ENCODE data around the gene ADH1C.
"Not testable (repeated sequence)": the region's sequence is repeated elsewhere in the genome, so short reads cannot be mapped to it uniquely, and the experiment has no call there.

The ADH1C gene

DNA sequence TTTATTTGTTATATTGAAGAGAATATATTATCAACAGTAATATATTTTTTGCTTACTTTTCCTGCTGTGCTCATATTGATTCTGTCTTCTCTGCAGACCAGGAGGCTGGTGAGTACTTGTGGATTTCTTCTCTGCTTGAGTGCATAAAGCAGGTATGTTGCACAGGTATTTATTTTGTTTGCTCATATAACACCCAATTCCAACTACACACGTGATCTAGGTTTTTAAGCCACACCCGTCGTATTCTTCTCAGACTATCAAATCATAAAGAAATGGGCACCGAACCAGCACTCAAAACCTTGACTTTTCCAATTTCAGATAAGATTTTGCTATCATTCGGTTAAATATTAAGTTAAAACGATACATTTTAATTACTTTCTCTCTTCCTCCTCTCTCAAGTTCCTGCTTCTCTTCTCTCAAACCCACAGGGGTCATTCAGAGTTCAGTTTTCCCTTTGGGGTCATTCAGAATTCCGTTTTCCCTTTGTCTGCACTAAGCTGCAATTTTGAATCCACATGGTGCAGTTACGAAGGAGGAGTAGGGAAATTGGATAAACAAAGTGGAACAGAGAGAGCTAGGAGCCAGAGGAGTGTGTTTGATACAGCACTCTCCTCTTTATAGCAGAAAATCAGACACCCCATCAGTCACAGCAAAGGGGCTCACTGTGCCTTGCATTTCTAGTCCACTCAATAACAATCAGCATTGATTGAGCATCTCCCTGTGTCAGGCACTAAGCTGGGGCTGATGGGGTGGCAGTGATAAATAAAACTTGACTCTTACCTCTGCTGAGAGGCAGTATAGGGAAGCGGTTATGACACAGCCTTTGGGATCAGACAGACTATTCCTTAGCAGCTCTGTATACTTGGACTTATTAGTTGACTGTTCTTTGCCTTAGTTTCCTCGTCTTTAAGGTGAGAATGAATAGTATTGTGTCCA is at the start of gene ADH1C:
ADH1C (minus strand) TSS at position 145 of the 936 bp plus-strand sequence; CDS start at position 74, 71 bp downstream.
- DNase-seq = no peak

DNA sequence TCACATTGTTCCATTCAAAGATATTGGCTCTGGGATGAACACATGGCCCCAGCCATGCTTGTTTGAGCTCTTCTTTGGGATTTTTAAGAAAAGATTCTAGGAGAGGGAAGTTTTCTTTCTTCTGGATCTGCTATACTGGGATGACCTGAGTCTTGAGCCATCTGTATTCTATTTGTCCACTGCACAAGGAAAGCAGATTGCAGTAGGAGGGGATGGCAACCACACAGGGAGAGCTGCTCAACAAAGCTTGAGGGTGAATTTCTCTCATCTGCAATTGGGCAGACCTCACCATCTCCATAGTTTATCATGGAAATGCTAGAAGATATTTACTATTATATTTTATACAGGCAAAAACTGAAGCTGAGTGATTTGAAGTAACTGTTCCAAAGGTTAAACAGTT is 48.3 kb upstream of the ADH1C start:
- DNase-seq = no peak

DNA sequence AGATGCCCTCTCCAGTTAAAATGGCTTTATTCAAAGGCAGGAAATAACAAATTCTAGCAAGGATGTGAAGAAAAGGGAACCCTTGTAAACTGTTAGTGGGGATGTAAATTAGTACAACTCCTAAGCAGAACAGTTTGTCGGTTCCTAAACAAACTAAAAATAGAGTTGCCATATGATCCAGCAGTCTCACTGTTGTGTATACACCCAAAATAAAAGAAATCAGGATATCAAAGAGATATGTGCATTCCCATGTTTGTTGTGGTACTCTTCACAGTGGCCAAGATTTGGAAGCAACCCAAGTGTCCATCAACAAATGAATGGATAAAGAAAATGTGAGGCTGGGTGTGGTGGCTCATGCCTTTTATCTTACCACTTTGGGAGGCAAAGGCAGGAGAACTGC is 46.5 kb upstream of the ADH1C start:
- no peak for DNase-seq

DNA sequence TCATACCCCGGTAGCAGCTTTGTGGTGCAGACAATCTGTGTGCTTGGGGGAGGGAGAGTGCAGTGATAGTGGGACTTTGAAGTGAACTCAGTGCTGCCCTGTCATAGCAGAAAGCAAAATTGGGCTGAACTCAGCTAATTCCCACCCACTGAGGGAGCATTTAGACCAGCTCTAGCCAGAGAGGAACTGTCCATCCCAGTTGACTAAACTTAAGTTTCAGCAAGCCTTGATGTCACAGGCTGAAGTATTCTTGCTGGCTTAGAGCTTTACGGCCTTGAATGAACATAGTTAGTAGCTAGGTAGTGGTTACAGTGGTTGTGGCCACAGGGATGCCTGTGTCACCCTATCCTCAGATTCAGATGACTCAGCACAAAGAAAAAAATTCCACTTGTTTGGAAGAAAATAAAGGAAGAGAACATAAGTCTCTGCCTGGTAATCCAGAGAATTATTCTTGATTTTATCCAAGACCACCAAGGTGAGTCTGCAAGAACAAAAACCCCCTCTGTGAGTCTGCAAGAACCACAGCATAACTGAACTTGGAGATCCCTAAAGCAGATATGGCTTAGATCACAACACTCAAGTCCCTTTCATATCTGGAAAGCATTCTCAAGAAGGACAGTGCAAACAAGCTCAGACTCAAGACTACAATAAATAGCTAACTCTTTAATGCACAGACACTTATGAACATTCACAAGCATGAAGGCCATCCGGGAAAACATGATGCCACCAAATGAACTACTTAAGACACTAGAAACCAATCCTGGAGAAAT is 43.2 kb upstream of the ADH1C start:
- no peak for DNase-seq

DNA sequence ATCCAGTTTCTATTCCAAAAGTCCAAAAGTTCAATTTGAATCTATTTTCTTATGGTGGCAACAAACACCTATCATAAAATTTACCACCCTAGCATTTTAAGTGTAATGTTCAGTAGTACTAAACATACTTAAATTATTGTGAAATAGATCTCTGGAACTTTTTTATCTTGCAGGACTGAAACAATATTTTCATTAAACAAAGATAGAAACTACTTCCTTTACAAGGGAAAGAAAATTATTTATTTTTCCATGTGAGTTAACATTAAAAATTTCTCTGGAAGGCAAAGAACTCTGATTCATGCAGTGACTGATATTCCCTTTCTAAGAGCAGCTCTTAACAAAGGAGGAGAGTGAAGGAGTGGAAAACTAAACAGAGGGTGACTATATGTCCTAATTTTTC is 42.4 kb upstream of the ADH1C start:
- DNase-seq = no peak

DNA sequence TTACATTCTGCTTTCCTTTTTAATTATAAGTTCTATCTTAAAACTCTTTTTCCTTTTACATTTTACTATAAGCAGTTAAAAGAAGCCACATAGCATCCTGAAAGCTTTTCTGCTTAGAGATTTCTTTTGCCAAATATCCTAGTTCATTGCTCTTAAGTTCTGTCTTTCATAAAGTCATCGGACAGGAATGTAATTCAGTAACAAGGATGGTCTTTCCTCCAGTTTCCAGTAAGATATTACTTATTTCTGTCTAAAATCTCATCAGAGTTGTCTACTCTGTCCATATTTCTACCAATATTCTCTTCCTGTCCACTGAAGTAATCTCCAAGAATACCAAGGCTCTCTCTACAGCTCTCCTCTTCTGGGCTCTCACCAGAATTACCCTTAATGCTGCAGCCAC is 37.5 kb upstream of the ADH1C start:
- DNase-seq = no peak

DNA sequence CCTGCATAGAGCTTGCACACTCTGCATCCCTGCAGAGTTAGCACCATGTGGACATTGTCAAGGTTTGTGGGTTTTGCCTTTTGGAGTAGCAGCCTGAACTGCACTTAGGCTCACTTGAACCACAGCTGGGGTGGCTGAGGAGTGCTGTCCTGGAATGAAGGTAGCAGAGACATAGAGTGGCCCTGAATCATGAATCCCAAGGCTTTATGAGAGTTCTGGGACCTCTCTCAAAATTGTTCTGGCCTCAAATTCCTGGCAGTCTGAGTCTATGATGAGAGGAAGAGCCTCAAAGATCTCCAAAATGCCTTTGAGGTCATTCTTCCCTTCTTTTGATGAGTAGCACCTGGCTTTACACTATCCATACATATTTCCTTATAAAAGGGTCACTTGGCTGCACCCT is 37.1 kb upstream of the ADH1C start:
- no peak for DNase-seq

DNA sequence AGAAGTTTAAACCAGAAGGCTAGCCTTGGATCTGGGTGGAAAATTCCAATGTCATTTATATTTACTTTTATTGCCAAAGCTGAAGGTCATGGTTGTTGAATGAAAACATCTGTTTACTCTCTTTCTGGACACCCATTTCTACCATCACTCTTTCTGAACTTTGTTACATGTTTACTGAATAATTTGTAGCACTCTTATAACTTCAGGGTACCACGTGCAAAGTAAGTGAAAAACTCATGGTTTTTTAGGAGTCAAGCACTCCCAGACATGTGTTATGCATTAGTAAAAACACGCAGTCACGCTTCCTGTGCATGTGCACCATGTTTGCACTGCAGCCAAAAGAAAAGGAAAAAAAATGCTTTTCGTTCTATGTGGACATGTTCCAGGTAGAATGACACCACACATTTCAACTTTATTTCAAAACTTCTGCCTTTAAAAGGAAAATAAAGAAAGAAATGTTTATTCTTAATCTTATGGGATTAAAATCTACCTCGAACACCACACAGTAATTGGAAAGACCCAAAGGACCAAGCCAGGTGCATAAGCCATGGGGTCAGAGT is 31.4 kb upstream of the ADH1C start:
- DNase-seq = no peak

DNA sequence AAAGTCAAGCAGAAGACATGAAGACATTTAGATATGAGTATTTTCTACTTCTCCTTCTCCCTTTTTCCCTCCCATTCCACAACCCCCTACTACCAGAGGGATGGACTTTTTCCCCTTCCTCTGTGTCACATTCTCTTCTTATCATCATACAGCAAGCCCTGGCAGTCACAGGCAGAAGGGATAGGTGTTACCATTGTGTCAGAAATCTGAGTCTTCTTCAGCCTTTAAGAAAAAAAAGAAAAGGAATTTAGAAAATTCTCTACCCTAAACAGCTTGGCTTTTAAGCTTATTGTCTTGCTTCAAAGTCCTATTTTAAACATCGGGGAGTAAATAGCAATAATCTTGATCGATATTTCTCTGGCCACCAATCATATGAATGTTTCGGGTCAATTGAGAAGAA is 30.9 kb upstream of the ADH1C start:
- no peak for DNase-seq

DNA sequence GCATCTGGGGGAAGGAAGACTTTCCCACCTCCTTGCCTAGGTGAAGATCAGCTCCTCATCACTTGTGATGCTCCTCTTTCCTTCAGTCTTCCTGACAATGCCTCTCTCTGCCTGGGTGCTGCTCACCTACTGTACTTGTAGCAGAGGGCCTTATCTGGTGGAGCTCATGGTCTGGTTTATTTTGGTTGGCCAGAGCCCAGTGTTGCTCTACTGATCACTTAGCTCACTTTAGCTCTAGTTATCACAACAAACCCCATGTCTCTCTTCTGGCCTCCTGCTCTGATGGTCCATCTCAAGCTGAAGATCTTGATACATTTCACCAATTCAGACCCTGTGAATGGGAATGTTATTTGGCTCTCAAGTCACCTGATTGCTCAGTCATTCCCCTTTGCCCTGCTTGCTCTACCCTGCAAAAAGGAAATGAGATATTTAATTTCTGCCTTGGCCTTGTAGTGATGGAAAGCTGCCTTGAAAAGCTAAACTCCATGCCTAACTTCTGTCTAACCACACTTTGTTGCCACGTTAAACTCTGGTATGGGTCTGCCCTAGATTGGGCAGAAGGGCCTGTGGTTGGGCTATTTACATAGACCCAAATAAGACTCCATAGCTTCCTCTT is 30.3 kb upstream of the ADH1C start:
- no peak for DNase-seq

DNA sequence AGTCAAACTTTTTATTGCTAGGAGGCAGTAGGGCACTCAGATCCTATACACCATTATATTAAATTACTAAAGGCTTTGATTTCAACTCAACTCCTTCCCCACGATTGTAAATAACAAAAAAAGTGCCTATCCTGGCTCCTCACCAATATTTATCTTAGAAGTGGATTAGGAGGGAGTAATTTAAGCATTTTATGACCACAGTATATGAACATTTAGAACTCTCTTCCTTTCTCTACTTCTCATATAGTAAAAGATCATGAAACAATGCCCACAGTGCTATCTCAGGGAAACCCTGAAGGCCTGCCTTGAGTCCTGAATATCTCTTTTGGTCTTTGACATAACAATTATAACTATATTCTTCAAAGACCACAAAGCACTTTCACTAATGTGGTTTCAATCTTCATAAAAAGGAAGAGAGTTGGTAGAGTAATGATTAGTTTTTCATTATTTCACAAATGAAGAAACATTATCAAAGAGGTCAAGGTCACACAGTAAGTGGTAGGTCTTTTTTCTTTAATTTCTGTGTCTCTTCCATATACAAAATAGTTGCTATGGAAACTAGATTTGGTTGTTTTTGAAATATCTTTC is 29.1 kb upstream of the ADH1C start:
- DNase-seq = no peak

DNA sequence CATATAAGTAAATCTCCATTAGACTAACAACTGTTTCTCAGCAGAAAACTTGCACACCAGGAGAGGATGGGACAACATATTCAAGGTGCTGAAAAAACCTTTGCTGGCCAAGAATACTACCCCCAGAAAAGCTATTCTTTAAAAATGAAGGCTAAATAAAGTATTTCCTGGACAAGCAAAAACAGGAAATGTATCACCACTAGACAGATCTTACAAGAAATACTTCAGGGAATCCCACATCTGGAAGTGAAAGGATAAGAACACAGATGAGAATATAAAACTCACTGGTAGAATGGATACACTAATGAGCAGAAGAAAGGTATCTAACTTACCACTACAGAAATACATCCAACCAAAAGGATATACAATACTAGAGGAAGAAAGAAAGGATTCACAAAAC is 27.0 kb upstream of the ADH1C start:
- DNase-seq = no peak

DNA sequence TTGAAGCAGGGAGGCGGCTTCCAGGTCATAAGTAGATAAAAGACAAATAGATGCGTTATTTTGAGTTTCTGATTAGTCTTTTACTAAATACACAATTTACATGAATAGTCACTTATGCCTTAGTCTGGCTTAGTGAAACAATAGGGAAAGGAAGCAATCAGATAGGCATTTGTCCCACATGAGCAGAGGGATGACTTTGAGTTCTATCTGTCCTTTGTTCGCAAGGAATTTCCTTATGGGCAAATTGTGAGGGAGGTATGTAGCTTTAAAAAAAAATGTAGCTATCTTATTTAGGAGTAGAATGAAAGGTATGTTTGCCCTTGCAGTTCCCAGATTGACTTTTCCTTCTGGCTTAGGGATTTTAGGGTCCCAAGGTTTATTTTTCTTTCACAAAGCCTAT is 26.3 kb upstream of the ADH1C start:
- no peak for DNase-seq

DNA sequence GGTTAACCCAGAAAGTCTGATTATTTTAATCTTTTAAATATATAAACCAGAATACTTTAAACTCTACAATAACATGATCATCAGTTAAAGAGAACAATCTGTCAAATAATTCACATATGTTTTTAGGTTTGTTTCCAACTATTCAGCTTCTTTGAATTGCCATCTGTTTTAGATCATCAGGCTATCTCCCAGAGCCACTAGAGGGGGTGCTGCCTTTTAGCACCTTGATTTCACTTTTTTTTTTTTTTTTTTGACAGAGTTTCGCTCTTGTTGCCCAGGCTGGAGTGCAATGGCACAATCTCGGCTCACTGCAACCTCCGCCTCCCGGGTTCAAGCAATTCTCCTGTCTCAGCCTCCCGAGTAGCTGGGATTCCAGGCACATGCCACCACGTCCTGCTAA is 24.8 kb upstream of the ADH1C start:
- peak; percentile 46 for DNase-seq

DNA sequence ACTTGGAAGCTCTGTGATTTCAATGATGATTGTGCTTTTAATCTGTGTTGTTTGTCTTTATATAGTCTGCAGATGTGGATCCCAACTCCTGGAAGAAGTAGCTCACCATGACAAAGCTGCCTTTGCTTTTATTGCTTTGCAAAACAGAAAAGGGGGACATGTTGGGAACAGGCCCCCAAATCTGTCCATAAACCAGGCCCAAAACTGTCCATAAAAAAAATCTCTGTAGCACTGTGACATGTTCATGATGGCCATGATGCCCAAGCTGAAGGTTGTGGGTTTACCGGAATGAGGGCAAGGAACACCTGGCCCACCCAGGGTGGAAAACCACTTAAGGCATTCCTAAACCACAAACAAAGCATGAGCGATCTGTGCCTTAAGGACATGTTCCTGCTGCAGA is 19.9 kb upstream of the ADH1C start:
- not testable (repeated sequence) for DNase-seq

DNA sequence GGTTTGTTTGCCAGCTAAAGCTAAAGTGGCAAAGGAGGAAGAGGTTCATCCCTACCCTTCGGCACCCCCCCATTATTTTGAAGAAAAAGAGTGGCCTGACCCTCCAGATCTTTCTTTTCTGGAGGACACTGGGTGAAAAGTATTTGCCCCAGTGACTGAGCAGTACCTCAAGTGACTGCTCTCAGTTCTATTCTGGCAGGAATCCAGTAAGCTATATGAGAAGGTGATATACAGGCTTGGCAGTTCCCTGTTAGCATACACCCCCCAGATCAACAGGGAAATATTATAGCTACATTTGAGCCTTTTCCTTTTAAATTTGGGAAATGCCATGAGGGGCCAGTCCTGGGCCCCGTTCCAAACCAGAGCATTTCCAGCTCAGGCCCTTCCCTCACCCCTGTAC is 15.3 kb upstream of the ADH1C start:
- not testable (repeated sequence) for DNase-seq

DNA sequence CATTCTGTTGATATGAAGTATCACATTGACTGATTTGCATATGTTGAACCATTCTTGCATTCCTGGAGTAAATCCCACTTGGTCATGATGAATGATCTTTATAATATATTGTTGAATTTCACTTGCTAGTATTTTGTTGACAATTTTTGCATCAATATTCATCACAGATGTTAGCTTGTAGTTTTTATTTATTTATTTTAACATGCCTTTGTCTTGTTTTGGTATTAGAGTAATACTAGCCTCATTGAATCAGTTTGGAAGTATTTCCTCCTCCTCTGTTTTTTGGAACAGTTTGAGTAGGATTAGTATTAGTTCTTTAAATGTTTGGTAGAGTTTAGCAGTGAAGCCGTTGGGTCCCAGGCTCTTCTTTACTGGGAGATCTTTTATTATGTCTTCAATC is 13.9 kb upstream of the ADH1C start:
- DNase-seq = no peak

DNA sequence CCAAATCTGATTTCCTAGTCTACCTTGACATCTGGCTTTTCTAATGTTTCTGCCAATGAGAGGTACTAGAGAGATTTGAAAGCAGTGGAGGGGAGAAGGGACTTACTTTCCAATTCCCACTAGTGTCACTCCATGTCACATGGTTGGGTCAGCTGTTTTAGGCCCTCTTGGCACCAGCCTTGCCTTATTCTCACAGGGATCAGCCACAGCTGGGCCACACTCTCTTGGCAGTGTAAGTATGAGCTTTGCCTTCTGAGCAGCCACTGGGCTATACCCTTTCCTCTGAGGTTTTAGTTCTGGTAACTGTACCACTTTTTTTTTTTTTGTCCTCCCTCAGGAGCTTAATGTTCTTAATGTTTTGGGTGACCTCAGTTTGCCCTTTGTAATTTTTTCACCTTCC is 10.2 kb upstream of the ADH1C start:
- DNase-seq = peak; percentile 1

DNA sequence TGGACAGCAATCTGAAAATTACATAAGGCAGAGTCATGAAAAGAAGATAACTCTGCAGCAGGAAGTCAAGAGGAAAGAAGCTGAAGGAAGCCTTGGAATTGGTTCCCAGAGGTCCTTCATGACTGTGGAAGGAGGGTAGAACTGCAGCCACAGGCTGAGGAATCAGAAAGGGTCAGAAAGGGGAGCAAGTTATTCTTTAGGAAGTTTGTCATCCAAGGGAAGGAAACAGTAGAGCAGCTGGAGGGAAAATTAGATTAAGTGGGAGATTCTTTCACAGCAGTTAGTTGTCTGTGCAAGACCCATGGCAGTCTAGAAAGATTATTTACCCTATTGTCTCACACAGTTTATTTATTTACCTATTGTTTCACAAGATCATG is 9.3 kb upstream of the ADH1C start:
- DNase-seq = no peak

DNA sequence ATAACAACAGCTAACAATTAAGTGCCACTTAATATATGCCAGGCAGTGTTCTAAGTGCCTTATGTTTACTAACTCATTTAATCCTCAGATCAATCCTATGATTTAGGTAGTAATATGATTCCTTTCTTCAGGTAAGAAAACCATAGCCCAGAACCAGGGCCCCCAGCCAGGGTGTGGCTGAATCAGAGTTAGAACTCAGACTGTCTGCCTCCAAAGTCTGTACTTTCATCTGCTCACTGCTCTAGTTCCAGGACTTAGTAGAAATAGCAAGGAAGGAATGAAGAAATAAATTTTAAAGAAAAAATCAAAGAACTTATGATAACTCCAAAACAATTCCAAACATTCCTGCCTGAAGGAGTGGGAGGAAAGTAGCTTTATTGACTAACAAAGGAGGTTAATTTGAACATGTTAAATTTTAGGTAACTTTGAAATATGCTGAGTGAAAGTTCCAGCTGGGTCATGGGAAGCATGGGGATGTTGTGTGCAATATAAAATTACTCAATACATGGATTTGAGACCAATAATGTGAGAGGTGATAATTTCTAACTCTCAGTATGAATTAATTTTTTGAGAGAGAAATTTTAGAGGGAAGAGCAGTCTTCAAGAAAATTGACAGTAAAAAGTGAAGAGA is 8.8 kb upstream of the ADH1C start:
- no peak for DNase-seq

DNA sequence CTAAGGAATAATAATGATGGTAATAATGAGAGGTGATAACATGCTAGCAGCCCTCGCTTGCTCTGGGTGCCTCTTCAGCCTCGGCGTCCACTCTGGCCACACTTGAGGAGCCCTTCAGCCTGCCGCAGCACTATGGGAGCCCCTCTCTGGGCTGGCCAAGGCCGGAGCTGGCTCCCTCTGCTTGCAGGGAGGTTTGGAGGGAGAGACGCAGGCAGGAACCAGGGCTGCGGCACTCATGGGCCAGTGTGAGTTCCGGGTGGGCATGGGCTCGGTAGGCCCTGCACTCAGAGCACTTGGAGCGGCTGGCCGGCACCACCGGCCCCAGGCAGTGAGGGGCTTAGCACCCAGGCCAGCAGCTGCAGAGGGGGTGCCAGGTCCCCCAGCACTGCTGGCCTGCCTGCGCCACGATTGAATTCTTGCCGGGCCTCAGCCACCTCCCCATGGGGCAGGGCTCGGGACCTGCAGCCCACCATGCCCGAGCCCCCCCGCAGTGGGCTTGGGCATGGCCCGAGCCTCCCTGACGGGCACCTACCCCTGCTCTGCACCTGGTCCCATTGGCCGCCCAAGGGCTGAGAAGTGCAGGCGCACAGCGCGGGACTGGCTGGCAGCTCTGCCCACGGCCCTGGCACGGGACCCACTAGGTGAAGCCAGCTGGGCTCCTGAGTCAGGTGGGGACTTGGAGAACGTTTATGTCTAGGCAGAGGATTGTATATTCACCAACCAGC is 7.1 kb upstream of the ADH1C start:
- DNase-seq = no peak

DNA sequence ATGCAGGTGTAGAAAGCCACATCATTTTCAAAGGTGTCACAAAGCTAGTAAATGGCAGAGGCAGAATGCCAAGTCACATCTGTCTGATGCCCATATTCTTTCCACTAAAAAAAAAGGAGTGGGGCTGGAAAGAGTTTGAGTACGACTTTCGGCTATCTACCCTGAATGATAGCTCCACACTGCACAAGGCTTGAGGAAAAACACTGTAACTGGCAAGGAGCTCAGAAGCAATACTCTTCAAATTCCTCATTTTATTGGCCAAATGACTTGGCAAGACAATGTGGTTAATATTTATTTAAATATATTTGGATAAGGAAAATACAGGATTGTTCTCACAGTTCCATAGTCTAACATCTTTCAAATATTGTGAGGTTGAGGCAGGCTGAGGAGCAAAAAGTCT is 5.4 kb upstream of the ADH1C start:
- DNase-seq = no peak

Data from DMS53 (cell line).